Endothelial cell of umbilical vein (primary cell): ENCODE measurements around the gene CDT1. TPM values are rescaled to one million over a fixed set of nuclear protein-coding genes. Genes with fewer than 3 reads are reported as not detected.

ENCODE experiments used
- BruUV-seq: library from RNA; stranded (reverse); fragments of 400-500 nt; replicated peaks from 2 replicates; lab custom pipeline; 2021; lab: Mats Ljungman, UMichigan
- CTCF ChIA-PET: fragments of 300-600, 350-600 bp; sonication (Branson Sonifier 250); formaldehyde crosslinking; loops from one replicate; lab custom pipeline; 2021; ENCODE audit warnings: antibody characterized with exemption, inconsistent platforms; lab: Charles Lee
- POLR2A ChIA-PET: fragments of 300-600, 350-600 bp; sonication (Branson Sonifier 250); formaldehyde crosslinking; loops from one replicate; lab custom pipeline; 2021; ENCODE audit warnings: antibody characterized with exemption, inconsistent platforms; lab: Charles Lee
- DNase-seq: peaks from one replicate; pipeline ENCODE4 v3.0.0-alpha.2; 2011; ENCODE audit warnings: low read depth, low spot score
- FAIRE-seq: peaks from 2 replicates; lab custom pipeline; 2011; peaks lifted over from hg19 to GRCh38; lab: Jason Lieb, UNC
- H2AFZ ChIP-seq: 2 replicates; pipeline ENCODE4 v1.6.0; 2012; ENCODE audit warnings: low read depth, low read length, control low read depth, inconsistent platforms
- H3K27ac ChIP-seq: 2 replicates; pipeline ENCODE4 v1.5.1; 2011; ENCODE audit warnings: low read depth, mild to moderate bottlenecking, control low read depth, low read length, moderate library complexity; ENCODE audit not compliant: insufficient read depth
- H3K27me3 ChIP-seq, 2 experiments: 2 replicates each; pipeline versions ENCODE4 v1.6.0 to v1.6.1; 2011; ENCODE audit warnings: low read length in 2 of 2, mixed read lengths in 1 of 2; ENCODE audit not compliant: control insufficient read depth in 2 of 2, insufficient read depth in 2 of 2
- H3K36me3 ChIP-seq, 2 experiments: 2 replicates in 1 of 2; 3 replicates in 1 of 2; pipeline ENCODE4 v1.5.1; 2011; ENCODE audit warnings: low read length in 2 of 2, mild to moderate bottlenecking in 1 of 2, moderate library complexity in 1 of 2; ENCODE audit not compliant: control insufficient read depth in 2 of 2, insufficient read depth in 2 of 2; ENCODE audit errors: extremely low read depth in 1 of 2
- H3K4me1 ChIP-seq: 3 replicates; pipeline ENCODE4 v1.5.1; 2011; ENCODE audit warnings: mild to moderate bottlenecking, low read length; ENCODE audit not compliant: control insufficient read depth, insufficient read depth; ENCODE audit errors: extremely low read depth
- H3K4me2 ChIP-seq: 2 replicates; pipeline ENCODE4 v1.6.1; 2011; ENCODE audit warnings: low read length, control low read depth, mixed read lengths; ENCODE audit not compliant: insufficient read depth
- H3K4me3 ChIP-seq, 3 experiments: fragments of 200-600 bp in 1 of 3; sonication (generic), shearing (Covaris generic) in 1 of 3; replicated peaks in 1 of 3; 2 replicates each; pipeline ENCODE4 v1.5.1; 2011 to 2016; ENCODE audit warnings: control low read depth in 3 of 3, low read length in 3 of 3, mild to moderate bottlenecking in 2 of 3, inconsistent platforms in 1 of 3, low read depth in 1 of 3, moderate library complexity in 1 of 3; ENCODE audit not compliant: insufficient read depth in 1 of 3
- H3K79me2 ChIP-seq: 2 replicates; pipeline ENCODE4 v1.6.0; 2012; ENCODE audit warnings: low read length, inconsistent platforms; ENCODE audit not compliant: control insufficient read depth, insufficient read depth
- H3K9ac ChIP-seq: replicated peaks from 2 replicates; pipeline ENCODE3; 2011; ENCODE audit warnings: low read length, control low read depth; ENCODE audit not compliant: insufficient read depth; ENCODE audit errors: extremely low read depth
- H3K9me1 ChIP-seq: replicated peaks from 3 replicates; pipeline ENCODE4 v1.6.0; 2011; ENCODE audit warnings: mild to moderate bottlenecking, low read length; ENCODE audit not compliant: control insufficient read depth, insufficient read depth; ENCODE audit errors: extremely low read depth
- H3K9me3 ChIP-seq: replicated peaks from 2 replicates; pipeline ENCODE4 v1.5.1; 2012; ENCODE audit warnings: low read length, inconsistent platforms; ENCODE audit not compliant: control insufficient read depth, insufficient read depth
- H4K20me1 ChIP-seq: replicated peaks from 2 replicates; pipeline ENCODE3; 2011; ENCODE audit warnings: mild to moderate bottlenecking, low read length; ENCODE audit not compliant: control insufficient read depth, insufficient read depth; ENCODE audit errors: extremely low read depth
- FOS ChIP-seq: IDR thresholded peaks from 2 replicates; pipeline ENCODE4 v1.6.1; 2011; ENCODE audit warnings: mild to moderate bottlenecking, low read length, moderate library complexity, borderline replicate concordance; ENCODE audit not compliant: insufficient read depth
- GATA2 ChIP-seq: IDR thresholded peaks from 2 replicates; pipeline ENCODE4 v1.7.0; 2011; ENCODE audit warnings: low read depth, mild to moderate bottlenecking, moderate library complexity, mixed read lengths, low read length; ENCODE audit not compliant: insufficient read length, insufficient read depth
- JUN ChIP-seq: IDR thresholded peaks from 2 replicates; pipeline ENCODE4 v1.6.1; 2011; ENCODE audit warnings: borderline replicate concordance, low read depth; ENCODE audit not compliant: insufficient read length, insufficient read depth
- MYC ChIP-seq: IDR thresholded peaks from one replicate; pipeline ENCODE4 v1.6.1; 2011; ENCODE audit warnings: mild to moderate bottlenecking, low read depth, low read length
- POLR2A ChIP-seq: IDR thresholded peaks from 2 replicates; pipeline ENCODE4 v1.6.1; 2012; ENCODE audit warnings: low read depth, mild to moderate bottlenecking, control low read depth, low read length
- POLR2AphosphoS5 ChIP-seq: IDR thresholded peaks from 2 replicates; pipeline ENCODE4 v1.6.1; 2012; ENCODE audit warnings: low read depth, mild to moderate bottlenecking, control low read depth, low read length, moderate library complexity; ENCODE audit not compliant: insufficient read depth
- dilution Hi-C: fragments of 300-500 bp; cut with MboI; formaldehyde crosslinking; loops from one replicate; pipeline ENCODE4 v1.15.0; 2019; ENCODE audit warnings: low sequenced_read_pairs; ENCODE audit not compliant: extremely low pct_ligation_motif_present
- intact Hi-C: fragments of 100-400 bp; cut with micrococcal nuclease; formaldehyde crosslinking; loops from one replicate; pipeline ENCODE4 v1.10.0; 2022
- polyA plus RNA-seq, 4 experiments: library from polyadenylated mRNA; depleted of rRNA in 3 of 4; stranded (reverse) in 3 of 4; unstranded in 1 of 4; fragments of >200 nt; gene quantifications; 2 replicates each; pipeline versions ENCODE4 v1.2.1 to v1.2.3, GENCODE V29; 2011 to 2012; ENCODE audit warnings: missing spikeins in 1 of 4
- total RNA-seq: library from RNA; stranded (reverse); gene quantifications from 2 replicates; pipeline ENCODE4 v1.2.3, GENCODE V29; 2021
- TF ChIP-seq, protein P1 (sequence below): IDR thresholded peaks from 2 replicates; pipeline ENCODE4 v1.6.1; 2011; ENCODE audit not compliant: insufficient read depth, insufficient read length
- TF ChIP-seq, protein P2 (sequence below), 2 donors: IDR thresholded peaks; 1 replicate in 1 of 2; 2 replicates in 1 of 2; pipeline ENCODE4 v1.5.1; 2011; ENCODE audit warnings: low read length in 2 of 2, mild to moderate bottlenecking in 2 of 2, moderate library complexity in 2 of 2, control low read depth in 1 of 2, inconsistent platforms in 1 of 2, low read depth in 1 of 2; ENCODE audit not compliant: insufficient read depth in 1 of 2; ENCODE audit errors: extremely low read depth in 1 of 2

Gene CDT1
- total and polyA plus RNA-seq, 2 donors (not counting 3 experiments of a cell fraction or from before 2014, with no cell fraction given), result 15.6 to 30.6 TPM

DNA sequence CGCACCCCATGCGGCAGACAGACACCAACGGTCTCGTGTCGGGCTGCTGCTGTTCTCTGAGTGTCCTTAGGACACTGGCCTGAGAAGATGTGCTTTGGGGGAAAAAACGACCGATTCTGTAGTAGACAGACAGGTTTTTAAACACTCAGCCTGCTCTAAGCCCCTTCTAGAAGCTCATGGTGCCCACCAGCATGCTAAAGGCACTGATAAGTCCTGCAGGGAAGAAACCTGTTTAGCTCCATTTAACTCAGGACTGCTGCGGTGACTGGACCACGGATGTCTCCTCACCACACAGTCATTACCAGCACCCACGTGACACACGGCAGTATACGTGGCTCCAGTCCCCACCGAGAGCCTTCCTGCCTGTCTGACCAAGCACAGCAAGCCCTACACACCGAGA lies 27.2 kb downstream of the CDT1 start:
- no peak overlapping the region for H3K4me2 ChIP-seq
- intact Hi-C loops, result no loop called here
- no peak overlapping the region for H3K27ac ChIP-seq
- CTCF ChIA-PET, result no interaction called here
- no peak overlapping the region for H3K9ac ChIP-seq
- no peaks in the 10 kb centered on the region for H4K20me1 ChIP-seq
- no peaks in the 10 kb centered on the region for H3K9me3 ChIP-seq
- H2AFZ ChIP-seq, result no peak overlapping the region
- FAIRE-seq (no peak), DNase-seq (no peak)
- H3K4me1 ChIP-seq, result no peaks in the 10 kb centered on the region
- no TSS peak for BruUV-seq
- TF ChIP-seq POLR2AphosphoS5, result no peak
- no peak for TF ChIP-seq POLR2A
- no peak for TF ChIP-seq MYC
- no peak for TF ChIP-seq GATA2
- TF ChIP-seq FOS, result no peak
- TF ChIP-seq, protein P1, sequence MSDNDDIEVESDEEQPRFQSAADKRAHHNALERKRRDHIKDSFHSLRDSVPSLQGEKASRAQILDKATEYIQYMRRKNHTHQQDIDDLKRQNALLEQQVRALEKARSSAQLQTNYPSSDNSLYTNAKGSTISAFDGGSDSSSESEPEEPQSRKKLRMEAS, result no peak
- TF ChIP-seq, protein P2, sequence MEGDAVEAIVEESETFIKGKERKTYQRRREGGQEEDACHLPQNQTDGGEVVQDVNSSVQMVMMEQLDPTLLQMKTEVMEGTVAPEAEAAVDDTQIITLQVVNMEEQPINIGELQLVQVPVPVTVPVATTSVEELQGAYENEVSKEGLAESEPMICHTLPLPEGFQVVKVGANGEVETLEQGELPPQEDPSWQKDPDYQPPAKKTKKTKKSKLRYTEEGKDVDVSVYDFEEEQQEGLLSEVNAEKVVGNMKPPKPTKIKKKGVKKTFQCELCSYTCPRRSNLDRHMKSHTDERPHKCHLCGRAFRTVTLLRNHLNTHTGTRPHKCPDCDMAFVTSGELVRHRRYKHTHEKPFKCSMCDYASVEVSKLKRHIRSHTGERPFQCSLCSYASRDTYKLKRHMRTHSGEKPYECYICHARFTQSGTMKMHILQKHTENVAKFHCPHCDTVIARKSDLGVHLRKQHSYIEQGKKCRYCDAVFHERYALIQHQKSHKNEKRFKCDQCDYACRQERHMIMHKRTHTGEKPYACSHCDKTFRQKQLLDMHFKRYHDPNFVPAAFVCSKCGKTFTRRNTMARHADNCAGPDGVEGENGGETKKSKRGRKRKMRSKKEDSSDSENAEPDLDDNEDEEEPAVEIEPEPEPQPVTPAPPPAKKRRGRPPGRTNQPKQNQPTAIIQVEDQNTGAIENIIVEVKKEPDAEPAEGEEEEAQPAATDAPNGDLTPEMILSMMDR (IDR thresholded peaks at IDR 0.05; ENCODE audit: extremely low read depth in 1 of 2, insufficient read depth in 1 of 2, low read depth in 1 of 2, low read length in 2 of 2), result no peak
- TF ChIP-seq JUN, result no peak
- no peaks in the 10 kb centered on the region for H3K9me1 ChIP-seq
- peaks cover 0 to 3% of the 10 kb centered on the region in 2 experiments for H3K36me3 ChIP-seq
- no peaks in the 10 kb centered on the region for H3K79me2 ChIP-seq
- no peak overlapping the region for H3K4me3 ChIP-seq
- no peaks in the 10 kb centered on the region for H3K27me3 ChIP-seq
- dilution Hi-C loops, result no loop called here
- POLR2A ChIA-PET, result no interaction called here
